ENCODE measurements around the gene KDM4C. TPM values are rescaled to one million over a fixed set of nuclear protein-coding genes. Genes with fewer than 3 reads are reported as not detected.

The KDM4C gene
- polyA plus RNA-seq, 1 donor (not counting 4 experiments of a cell fraction or from before 2014, with no cell fraction given), result 17.2 TPM

DNA sequence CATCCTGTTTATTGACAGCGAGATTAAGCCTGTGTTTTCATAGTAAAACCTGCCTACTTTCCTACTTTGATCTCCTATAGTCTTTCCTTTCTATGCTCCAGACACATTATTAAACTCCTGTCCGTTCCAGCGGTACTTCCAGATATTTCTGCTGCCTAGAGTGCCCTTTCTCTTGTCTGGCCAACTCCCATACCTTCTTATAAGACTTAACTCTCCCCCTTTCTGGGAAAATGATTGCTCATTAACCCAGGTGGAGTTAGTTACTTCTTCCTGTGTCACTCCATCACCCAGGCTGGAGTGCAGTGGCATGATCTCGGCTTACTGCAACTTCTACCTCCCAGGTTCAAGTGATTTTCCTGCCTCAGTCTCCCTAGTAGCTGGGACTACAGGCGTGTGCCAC lies 33.1 kb downstream of the KDM4C start:
- Histone ChIP-seq H3K27me3 (ENCODE audit: control insufficient read depth, extremely low read depth, insufficient read depth, low read length) (no peaks in the 10 kb centered on the region), H4K20me1 (ENCODE audit: control insufficient read depth, extremely low read depth, insufficient read depth, low read length) (no peaks in the 10 kb centered on the region), H2AFZ (ENCODE audit: control insufficient read depth, low read length) (no peak overlapping the region), H3K9me3 (ENCODE audit: control insufficient read depth, low read depth, low read length) (no peaks in the 10 kb centered on the region), H3K36me3 (ENCODE audit: control insufficient read depth in 2 of 2, extremely low read depth in 1 of 2, insufficient read depth in 2 of 2, low read length in 2 of 2) (peaks cover 0 to 4% of the 10 kb centered on the region in 2 experiments), H3K27ac (ENCODE audit: control insufficient read depth, insufficient read depth, low read length) (no peak overlapping the region), H3K79me2 (ENCODE audit: control insufficient read depth, insufficient read depth, low read length) (peaks cover 38% of the 10 kb centered on the region), H3K4me3 (ENCODE audit: control insufficient read depth in 2 of 3, extremely low read depth in 1 of 3, insufficient read depth in 2 of 3, low read depth in 1 of 3, low read length in 3 of 3) (no peak overlapping the region), H3K4me1 (ENCODE audit: control insufficient read depth, extremely low read depth, insufficient read depth, low read length) (peaks cover 17% of the 10 kb centered on the region), H3K9me1 (ENCODE audit: control insufficient read depth, extremely low read depth, insufficient read depth, low read length) (no peaks in the 10 kb centered on the region), H3K4me2 (ENCODE audit: control insufficient read depth, extremely low read depth, insufficient read depth, low read depth, low read length) (no peak overlapping the region), H3K9ac (ENCODE audit: control insufficient read depth, extremely low read depth, insufficient read depth, low read length) (no peak overlapping the region)
- dilution Hi-C loops (cut with MboI; ENCODE audit: extremely low pct_ligation_motif_present, low sequenced_read_pairs), result no loop called here
- no peak for TF ChIP-seq EZH2 (IDR thresholded peaks at IDR 0.05; ENCODE audit: low read length)
- TF ChIP-seq, protein P1, sequence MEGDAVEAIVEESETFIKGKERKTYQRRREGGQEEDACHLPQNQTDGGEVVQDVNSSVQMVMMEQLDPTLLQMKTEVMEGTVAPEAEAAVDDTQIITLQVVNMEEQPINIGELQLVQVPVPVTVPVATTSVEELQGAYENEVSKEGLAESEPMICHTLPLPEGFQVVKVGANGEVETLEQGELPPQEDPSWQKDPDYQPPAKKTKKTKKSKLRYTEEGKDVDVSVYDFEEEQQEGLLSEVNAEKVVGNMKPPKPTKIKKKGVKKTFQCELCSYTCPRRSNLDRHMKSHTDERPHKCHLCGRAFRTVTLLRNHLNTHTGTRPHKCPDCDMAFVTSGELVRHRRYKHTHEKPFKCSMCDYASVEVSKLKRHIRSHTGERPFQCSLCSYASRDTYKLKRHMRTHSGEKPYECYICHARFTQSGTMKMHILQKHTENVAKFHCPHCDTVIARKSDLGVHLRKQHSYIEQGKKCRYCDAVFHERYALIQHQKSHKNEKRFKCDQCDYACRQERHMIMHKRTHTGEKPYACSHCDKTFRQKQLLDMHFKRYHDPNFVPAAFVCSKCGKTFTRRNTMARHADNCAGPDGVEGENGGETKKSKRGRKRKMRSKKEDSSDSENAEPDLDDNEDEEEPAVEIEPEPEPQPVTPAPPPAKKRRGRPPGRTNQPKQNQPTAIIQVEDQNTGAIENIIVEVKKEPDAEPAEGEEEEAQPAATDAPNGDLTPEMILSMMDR (optimal IDR thresholded peaks at IDR 0.05 in 1 of 3, IDR thresholded peaks at IDR 0.05 in 1 of 3, conservative IDR thresholded peaks at IDR 0.05 in 1 of 3; ENCODE audit: extremely low read depth in 1 of 3, insufficient read depth in 2 of 3, low read length in 3 of 3), result no peak
- DNase-seq (ENCODE audit: low read depth, low spot score), result no peak
- FAIRE-seq, result no peak

DNA sequence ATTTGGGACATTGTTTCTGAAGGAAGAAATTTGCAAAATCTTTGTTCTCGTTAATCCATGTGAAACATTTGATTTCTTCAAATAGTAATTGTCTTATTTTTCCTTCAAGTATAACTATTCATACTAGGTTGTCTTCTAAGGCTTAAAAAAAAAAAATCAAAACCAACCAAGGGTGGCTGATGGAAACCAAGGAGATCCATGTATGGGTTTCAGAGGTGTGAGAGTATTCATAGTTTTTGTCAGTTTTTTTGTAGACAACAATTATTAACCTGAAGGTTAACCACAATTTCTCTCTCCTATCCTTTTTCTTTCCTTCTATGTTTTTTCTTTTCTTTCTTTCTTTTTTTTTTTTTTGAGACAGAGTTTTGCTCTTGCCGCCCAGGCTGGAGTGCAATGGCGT lies 35.4 kb downstream of the KDM4C start:
- no peaks in the 10 kb centered on the region for H3K27me3 ChIP-seq (ENCODE audit: control insufficient read depth, extremely low read depth, insufficient read depth, low read length)
- H3K27ac ChIP-seq (ENCODE audit: control insufficient read depth, insufficient read depth, low read length), result no peak overlapping the region
- FAIRE-seq (no peak), DNase-seq (ENCODE audit: low read depth, low spot score) (no peak)
- H4K20me1 ChIP-seq (ENCODE audit: control insufficient read depth, extremely low read depth, insufficient read depth, low read length), result no peaks in the 10 kb centered on the region
- H3K4me1 ChIP-seq (ENCODE audit: control insufficient read depth, extremely low read depth, insufficient read depth, low read length), result peaks cover 6% of the 10 kb centered on the region
- no peak overlapping the region for H3K4me2 ChIP-seq (ENCODE audit: control insufficient read depth, extremely low read depth, insufficient read depth, low read depth, low read length)
- peaks cover 28% of the 10 kb centered on the region for H3K79me2 ChIP-seq (ENCODE audit: control insufficient read depth, insufficient read depth, low read length)
- H3K9me1 ChIP-seq (ENCODE audit: control insufficient read depth, extremely low read depth, insufficient read depth, low read length), result no peaks in the 10 kb centered on the region
- TF ChIP-seq, protein P1 (optimal IDR thresholded peaks at IDR 0.05 in 1 of 3, IDR thresholded peaks at IDR 0.05 in 1 of 3, conservative IDR thresholded peaks at IDR 0.05 in 1 of 3; ENCODE audit: extremely low read depth in 1 of 3, insufficient read depth in 2 of 3, low read length in 3 of 3), result no peak
- TF ChIP-seq EZH2 (IDR thresholded peaks at IDR 0.05; ENCODE audit: low read length), result no peak
- dilution Hi-C loops (cut with MboI; ENCODE audit: extremely low pct_ligation_motif_present, low sequenced_read_pairs), result no loop called here
- H2AFZ ChIP-seq (ENCODE audit: control insufficient read depth, low read length), result no peak overlapping the region
- H3K9ac ChIP-seq (ENCODE audit: control insufficient read depth, extremely low read depth, insufficient read depth, low read length), result no peak overlapping the region
- no peak overlapping the region for H3K4me3 ChIP-seq (ENCODE audit: control insufficient read depth in 2 of 3, extremely low read depth in 1 of 3, insufficient read depth in 2 of 3, low read depth in 1 of 3, low read length in 3 of 3)
- peaks cover 0 to 4% of the 10 kb centered on the region in 2 experiments for H3K36me3 ChIP-seq (ENCODE audit: control insufficient read depth in 2 of 2, extremely low read depth in 1 of 2, insufficient read depth in 2 of 2, low read length in 2 of 2)
- H3K9me3 ChIP-seq (ENCODE audit: control insufficient read depth, low read depth, low read length), result no peaks in the 10 kb centered on the region
